Retina (tissue), 1 donor: ENCODE results near the gene MCHR2.
"Not testable (repeated sequence)": the region's sequence is repeated elsewhere in the genome, so short reads cannot be mapped to it uniquely, and the experiment has no call there.

Source experiments
- DNase-seq: peaks from one replicate; pipeline ENCODE4 v3.0.0-alpha.2; 2016

Gene MCHR2, protein sequence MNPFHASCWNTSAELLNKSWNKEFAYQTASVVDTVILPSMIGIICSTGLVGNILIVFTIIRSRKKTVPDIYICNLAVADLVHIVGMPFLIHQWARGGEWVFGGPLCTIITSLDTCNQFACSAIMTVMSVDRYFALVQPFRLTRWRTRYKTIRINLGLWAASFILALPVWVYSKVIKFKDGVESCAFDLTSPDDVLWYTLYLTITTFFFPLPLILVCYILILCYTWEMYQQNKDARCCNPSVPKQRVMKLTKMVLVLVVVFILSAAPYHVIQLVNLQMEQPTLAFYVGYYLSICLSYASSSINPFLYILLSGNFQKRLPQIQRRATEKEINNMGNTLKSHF

DNA sequence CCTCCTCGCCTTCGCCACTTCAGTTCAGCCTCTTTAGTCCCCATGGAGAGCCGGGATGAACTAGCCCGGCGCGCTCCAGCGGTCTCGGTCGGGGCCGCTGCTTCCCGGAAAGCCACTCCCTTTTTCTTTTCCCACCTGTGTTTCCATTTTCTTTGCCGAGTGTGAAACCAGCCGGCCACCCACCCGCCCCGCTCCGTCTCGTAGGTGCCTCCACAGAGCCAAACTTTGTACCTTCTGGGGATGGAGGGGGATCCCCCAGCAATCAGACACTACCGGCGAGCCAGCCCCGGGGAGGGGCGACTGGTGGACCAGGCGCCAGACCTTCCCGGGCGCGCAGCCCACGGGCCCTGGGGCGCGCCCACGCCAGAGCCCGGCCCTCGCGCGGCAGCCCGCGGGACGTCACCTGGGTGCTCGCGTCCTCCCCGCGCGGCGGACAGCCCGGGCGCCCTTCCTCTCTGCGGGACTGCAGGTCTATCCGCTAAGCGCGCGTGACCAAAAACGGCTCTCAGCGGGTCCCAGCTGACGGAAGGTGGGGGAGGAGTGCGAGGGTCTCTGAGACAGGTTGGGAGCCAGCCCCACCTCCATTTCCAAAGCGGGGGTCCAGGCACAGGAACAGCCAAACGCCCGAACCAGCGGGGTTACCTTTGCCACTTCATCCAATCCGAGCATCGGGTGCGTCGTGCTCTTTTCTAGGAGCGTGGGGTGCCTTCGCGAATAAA, at the start of gene MCHR2:
Gene MCHR2 (minus strand): TSS at position 691 of the 719 bp plus-strand sequence. CDS start 38,076 bp downstream, outside the sequence.
- peak; percentile 56 for DNase-seq

GRCh38 chr6:100038546-100038945, 44.5 kb upstream of the MCHR2 start:
- DNase-seq: not testable (repeated sequence)

GRCh38 chr6:100035873-100036653, 42.0 kb upstream of the MCHR2 start:
- DNase-seq: no peak

DNA sequence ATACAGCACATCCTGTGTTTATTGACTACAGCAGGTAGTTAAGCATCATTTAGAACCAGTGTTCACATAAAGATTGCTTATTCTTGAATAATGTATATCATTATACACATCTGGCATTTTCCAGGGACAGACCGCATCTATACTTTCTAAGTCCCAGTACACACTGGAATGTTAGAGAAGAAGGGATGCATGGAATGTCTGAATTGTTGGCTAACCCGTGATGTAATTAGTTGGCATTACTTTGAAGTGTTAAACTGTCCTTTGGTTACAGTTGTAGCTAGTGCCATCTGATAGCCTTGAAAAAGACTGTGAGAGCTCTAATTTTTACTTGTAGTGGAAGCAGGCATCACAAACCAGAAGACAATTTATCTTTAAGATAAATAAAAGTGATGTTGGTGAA, 29.8 kb upstream of the MCHR2 start:
- DNase-seq: no peak

DNA sequence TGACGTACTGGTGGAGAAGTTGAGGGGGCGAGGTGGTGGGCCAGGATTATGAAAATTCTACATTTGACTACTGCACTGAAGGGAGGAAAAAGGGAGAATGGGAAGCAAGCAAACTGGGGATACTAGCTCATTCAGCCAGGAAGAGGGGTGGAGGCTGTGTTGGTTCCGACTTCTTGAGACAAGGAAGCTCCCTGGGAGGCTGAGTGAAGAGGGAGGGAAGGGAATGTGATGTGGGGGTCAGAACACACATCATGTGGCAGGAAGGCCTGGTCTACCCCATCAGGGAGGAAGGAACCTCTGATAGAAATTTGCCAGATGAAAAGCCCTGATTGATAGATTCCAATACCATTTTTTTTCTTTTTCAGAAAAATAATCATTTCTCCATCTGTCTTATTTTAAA, 28.8 kb upstream of the MCHR2 start:
- no peak for DNase-seq

GRCh38 chr6:100008857-100009256, 14.8 kb upstream of the MCHR2 start:
- peak; percentile 32 for DNase-seq

DNA sequence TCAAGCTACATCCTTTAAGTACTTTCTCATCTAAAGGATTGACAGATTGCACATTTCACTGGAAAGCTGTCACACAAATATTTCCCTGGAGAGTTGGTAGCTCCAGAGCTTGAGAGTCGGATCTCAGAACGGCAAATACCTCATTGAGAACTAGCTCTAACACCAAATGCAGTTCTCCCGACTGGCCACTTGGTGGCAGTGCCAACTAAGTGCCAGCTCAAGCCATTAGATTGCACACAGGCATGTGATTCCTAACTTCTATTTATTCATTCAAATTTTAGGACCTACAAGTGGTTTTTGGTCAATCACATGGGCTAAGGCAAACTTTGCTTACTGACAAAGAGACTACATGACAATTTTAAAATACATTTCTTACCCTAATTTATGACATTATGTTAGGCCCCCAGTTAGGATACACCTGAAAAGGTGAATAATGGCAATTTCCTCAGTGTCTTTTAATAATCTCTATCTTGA, 7.9 kb upstream of the MCHR2 start:
- peak; percentile 59 for DNase-seq

DNA sequence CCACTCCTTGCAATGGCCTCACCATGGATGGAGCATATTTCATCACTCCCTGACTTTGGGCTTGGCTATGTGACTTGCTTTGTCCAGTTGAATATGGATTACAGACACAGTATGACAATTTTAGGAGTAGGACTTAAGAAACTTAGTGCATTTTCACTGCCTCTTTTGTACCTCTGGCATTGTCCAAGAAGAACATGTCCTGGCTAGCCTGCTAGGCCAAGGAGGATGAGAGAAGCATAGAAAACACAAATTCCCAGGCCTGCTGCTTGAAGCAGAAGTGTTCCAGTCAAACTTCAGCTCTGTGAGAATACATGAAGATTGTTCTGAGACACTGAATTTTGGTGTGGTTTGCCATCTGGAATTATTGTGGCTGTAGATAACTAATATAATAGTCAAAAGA, 3.1 kb upstream of the MCHR2 start:
- no peak for DNase-seq

- no peak for DNase-seq
Measured at GRCh38 chr6:99995916-99996315, 1.9 kb upstream of the MCHR2 start.

- no peak for DNase-seq
Measured at GRCh38 chr6:99993146-99993532, 884 bp downstream of the MCHR2 start.

DNA sequence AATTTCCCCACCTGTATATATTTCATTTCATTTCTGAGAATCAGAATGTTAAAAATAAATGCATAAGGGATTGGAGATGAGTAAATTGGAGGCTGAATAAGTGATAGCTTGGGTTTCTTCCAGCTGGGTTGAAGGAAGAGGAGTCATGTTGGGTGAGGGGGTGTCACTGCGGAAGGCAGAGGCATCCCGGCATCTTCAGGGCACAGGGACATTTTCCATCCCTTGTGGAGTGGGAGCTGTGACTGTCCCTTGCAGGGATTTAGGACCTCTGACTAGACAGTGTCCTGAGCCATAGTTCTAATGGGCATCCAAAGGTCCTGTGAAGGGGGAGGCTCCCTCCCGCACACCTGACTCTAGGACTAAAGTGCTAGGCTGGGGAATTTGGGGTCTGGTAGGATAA, 2.1 kb downstream of the MCHR2 start:
- no peak for DNase-seq

GRCh38 chr6:99980741-99981140, 13.3 kb downstream of the MCHR2 start:
- no peak for DNase-seq

- DNase-seq: no peak
Measured at GRCh38 chr6:99979953-99980352, 14.1 kb downstream of the MCHR2 start.

DNA sequence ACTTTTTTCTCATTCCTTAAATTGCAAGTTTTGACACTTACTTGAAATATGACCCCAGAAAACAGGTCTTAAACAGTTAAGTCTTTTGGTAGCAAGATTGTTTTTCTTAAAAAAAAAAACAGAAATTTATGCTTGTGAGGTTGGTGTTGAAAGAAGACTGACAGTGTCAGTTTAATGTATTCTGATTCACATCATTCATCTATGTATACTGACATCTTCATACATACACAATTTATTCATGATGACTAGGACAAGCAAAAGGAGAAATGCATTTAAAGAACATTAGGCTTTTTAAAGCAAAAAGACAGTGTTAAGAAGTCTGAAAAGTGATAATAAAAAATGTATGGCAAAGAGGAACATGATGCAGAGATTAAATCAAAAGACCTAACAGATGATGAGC, 27.0 kb downstream of the MCHR2 start:
- no peak for DNase-seq

DNA sequence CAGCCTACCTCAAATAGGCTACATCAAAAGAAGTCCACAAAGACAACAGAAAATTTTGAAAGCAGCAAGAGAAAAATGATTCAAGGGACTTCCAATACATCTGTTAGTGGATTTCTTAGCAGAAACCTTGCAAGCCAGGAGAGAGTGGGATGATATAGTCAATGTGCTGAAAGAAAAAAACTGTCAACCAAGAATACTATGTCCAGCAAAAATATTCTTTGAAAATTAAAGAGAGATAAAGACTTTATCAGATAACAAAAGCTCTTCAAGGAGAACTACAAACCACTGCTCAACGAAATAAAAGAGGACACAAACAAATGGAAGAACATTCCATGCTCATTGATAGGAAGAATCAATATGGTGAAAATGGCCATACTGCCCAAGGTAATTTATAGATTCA, 34.0 kb downstream of the MCHR2 start:
- no peak for DNase-seq

DNA sequence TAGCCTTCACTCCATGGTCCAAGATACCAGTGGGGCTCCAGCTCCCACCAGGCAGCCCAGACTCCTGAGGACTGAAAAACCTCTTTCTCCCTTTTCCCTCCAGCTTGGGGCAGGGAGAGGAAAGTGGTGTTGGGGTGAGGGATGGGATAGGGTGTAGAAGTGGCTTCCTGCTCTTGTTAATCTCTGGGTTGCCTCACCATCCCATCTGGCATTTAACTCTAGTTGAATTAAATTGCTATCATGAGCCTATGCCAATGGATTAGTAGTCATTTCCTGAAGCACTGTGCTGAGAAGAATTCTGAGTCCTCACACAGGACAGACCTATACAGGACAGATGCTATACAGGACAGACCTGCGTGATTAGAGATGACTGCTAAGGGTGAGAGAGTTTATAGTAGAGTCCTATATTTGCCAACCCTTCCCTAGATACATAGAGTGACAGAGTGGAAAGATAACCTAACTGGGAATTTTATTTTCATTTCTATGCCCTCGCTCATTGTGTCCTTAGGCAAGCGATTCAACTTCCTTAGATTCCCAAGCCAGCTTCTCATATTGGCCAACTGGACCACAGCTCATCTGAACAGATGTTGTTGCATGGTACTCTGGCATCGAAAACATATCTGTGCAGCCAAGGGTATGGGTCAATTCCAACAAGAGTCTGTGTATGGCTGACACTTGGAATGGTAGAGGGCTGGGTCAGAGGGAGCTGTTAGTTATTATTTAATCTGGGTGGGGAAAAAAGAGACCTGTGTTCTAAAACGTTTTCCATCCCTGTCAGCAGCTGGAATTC, 42.8 kb downstream of the MCHR2 start:
- no peak for DNase-seq

DNA sequence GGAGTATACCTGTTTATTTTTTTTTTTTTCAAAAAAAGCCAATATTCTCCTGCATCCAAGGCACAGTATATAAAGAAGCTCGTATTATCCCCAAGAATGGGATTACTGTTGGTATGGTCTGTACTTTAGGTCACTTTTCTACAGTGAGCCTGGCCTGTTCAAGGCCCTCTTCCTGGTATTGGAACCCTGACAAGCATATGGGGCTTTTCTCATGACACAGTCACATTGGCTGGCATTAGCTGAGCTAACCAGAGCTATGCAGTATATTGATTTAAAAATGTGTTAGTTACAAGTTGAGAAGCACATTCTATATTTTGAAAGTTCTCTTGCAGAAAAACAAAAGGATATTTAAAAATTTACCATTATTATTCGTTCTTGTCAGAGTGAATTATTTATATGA, 48.0 kb downstream of the MCHR2 start:
- DNase-seq: no peak

- DNase-seq: no peak
Measured at GRCh38 chr6:99943846-99944245, 50.2 kb downstream of the MCHR2 start.

- DNase-seq: no peak
Measured at GRCh38 chr6:99940582-99940981, 53.4 kb downstream of the MCHR2 start.

DNA sequence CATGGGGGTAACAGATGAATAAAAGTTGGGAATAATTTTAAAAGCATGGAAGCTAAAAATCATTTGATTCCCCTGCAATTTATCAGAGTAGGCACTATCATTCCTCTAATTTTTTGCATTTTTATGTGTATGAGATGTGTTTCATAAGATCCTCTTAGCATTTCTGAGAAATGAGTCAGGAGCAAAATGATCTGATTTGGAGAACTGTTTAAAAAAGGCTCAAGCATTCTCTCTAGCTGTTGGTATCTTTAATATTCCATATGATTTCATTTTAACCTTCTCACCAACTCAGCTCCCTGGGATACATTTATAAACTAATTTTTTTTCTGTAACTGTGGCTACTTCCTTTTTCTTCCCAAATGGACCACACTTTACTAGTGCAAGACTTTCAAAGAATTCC, 60.9 kb downstream of the MCHR2 start:
- DNase-seq: no peak

GRCh38 chr6:99912657-99913056, 81.4 kb downstream of the MCHR2 start:
- DNase-seq: no peak

- peak; percentile 28 for DNase-seq
Measured at GRCh38 chr6:99905209-99906106, 88.6 kb downstream of the MCHR2 start.
